HepG2 (cell line): ENCODE results near the gene TEF. TPM values are rescaled to one million over a fixed set of nuclear protein-coding genes. Genes with fewer than 3 reads are reported as not detected.

Source experiments
- DMAP1 ChIP-seq: IDR thresholded peaks from 2 replicates; pipeline ENCODE4 v1.6.1; 2016
- HDAC2 ChIP-seq: sonication (generic); formaldehyde crosslinking; IDR thresholded peaks from 2 replicates; pipeline ENCODE4 v1.4.0; 2020; ENCODE audit warnings: missing genetic modification reagents
- KAT7 ChIP-seq: IDR thresholded peaks from 2 replicates; pipeline ENCODE4 v1.6.1; 2018; ENCODE audit warnings: borderline replicate concordance, missing compliant biosample characterization
- KAT8 ChIP-seq: IDR thresholded peaks from 2 replicates; pipeline ENCODE4 v1.6.1; 2016; ENCODE audit warnings: missing genetic modification reagents, missing compliant biosample characterization
- RAD51 ChIP-seq: fragments of 450-650 bp; IDR thresholded peaks from 2 replicates; pipeline ENCODE4 v1.6.1; 2016; ENCODE audit warnings: borderline replicate concordance
- RNF2 ChIP-seq: fragments of 450-650 bp; conservative IDR thresholded peaks from 2 replicates; pipeline ENCODE4 v1.6.1; 2016; ENCODE audit warnings: low read depth
- SRY ChIP-seq: sonication (generic); formaldehyde crosslinking; IDR thresholded peaks from 2 replicates; pipeline ENCODE4 v1.8.0; 2022; ENCODE audit warnings: mild to moderate bottlenecking, missing genetic modification reagents
- TBX2 ChIP-seq: sonication (generic); formaldehyde crosslinking; IDR thresholded peaks from 2 replicates; pipeline ENCODE4 v1.5.0; 2020; ENCODE audit warnings: missing genetic modification reagents, mild to moderate bottlenecking, borderline replicate concordance
- ZBTB39 ChIP-seq: sonication (generic); formaldehyde crosslinking; IDR thresholded peaks from 2 replicates; pipeline ENCODE4 v1.5.0; 2020; ENCODE audit warnings: missing genetic modification reagents
- ZIK1 ChIP-seq: sonication (generic); formaldehyde crosslinking; IDR thresholded peaks from 2 replicates; pipeline ENCODE4 v1.5.0; 2020; ENCODE audit warnings: mild to moderate bottlenecking, low read depth, missing genetic modification reagents, borderline replicate concordance
- ZNF121 ChIP-seq: sonication (generic); formaldehyde crosslinking; IDR thresholded peaks from 2 replicates; pipeline ENCODE4 v1.5.0; 2020; ENCODE audit warnings: mild to moderate bottlenecking, missing genetic modification reagents
- ZNF260 ChIP-seq: sonication (generic); formaldehyde crosslinking; IDR thresholded peaks from 2 replicates; pipeline ENCODE4 v1.4.0; 2020; ENCODE audit warnings: missing genetic modification reagents, low read depth, mild to moderate bottlenecking, borderline replicate concordance
- ZNF563 ChIP-seq: sonication (generic); formaldehyde crosslinking; IDR thresholded peaks from 2 replicates; pipeline ENCODE4 v1.8.0; 2022; ENCODE audit warnings: mild to moderate bottlenecking, moderate library complexity, missing genetic modification reagents
- ZNF672 ChIP-seq: sonication (generic); formaldehyde crosslinking; IDR thresholded peaks from 2 replicates; pipeline ENCODE4 v1.8.1; 2022; ENCODE audit warnings: missing genetic modification reagents
- ZNF740 ChIP-seq: sonication (generic); formaldehyde crosslinking; IDR thresholded peaks from 2 replicates; pipeline ENCODE4 v1.4.0; 2020; ENCODE audit warnings: missing genetic modification reagents
- ZNF766 ChIP-seq: sonication (generic); formaldehyde crosslinking; IDR thresholded peaks from 2 replicates; pipeline ENCODE4 v1.5.0; 2020; ENCODE audit warnings: missing genetic modification reagents, borderline replicate concordance
- polyA plus RNA-seq, 8 experiments: library from polyadenylated mRNA; depleted of rRNA in 3 of 8; stranded (reverse) in 7 of 8; unstranded in 1 of 8; fragments of >200 nt; fragmentation: Illumina TruSeq in 4 of 8; extraction: Trizol in 4 of 8; gene quantifications; 2 replicates each; pipeline versions ENCODE4 v1.2.1 to v1.2.3, GENCODE V29; 2011 to 2016; ENCODE audit warnings: low read depth in 4 of 8, missing spikeins in 1 of 8, mixed read lengths in 1 of 8; ENCODE audit not compliant: insufficient read depth in 1 of 8
- total RNA-seq, 5 experiments: library from RNA; depleted of rRNA; stranded (reverse); fragments of >200 nt; fragmentation: Illumina TruSeq; extraction: Trizol; gene quantifications; 2 replicates each; pipeline ENCODE4 v1.2.3, GENCODE V29; 2016; ENCODE audit warnings: low read depth in 1 of 5
- TF ChIP-seq, protein P1 (sequence below): sonication (generic); formaldehyde crosslinking; IDR thresholded peaks from one replicate; pipeline ENCODE4 v1.5.1; 2020; ENCODE audit warnings: mild to moderate bottlenecking, missing genetic modification reagents; ENCODE audit errors: not compliant biosample characterization
- TF ChIP-seq, protein P2 (sequence below): sonication (generic); formaldehyde crosslinking; IDR thresholded peaks from 2 replicates; pipeline ENCODE4 v1.5.0; 2020; ENCODE audit warnings: missing genetic modification reagents

The TEF gene
- total and polyA plus RNA-seq, 2 of the 13 experiments (the other 11 are each of a cell fraction or from before 2014, with no cell fraction given): 7.6 to 11.2 TPM

DNA sequence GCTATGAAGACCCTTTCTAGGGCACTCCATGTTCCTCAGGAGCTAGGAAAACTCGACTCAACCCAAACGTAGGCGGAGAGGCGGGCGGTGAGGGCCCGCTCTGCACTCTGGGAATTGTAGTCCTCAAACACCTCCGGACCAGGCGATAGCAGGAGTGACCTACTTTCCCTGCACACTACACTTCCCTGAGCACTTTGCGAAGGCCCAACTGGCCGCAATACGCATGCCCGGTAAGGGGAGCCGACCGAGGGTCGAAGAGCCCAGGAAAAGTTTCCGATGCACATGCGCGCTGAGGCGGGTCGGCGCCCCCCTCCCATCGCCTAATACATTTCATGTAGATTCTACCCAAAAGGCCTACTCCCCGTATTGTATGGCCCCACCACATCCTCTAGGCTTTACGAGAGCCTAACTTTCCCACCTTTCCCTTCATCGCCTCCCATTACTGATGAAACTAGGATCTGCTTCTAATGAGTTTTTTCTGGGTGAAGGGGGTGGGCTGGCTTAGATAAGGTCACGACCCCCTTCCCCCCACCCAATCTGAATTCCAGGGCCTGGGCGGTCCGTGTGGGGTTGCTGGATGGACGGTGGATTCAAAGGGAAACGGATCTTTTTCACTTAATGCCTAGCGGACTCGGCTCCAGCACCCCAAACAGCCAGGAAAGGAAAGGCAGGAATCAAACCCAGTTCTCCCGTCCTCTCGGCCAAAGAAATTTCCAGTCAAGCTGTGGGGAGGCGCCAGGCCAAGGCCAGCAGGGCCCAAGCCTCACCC, 62.8 kb downstream of the TEF start (continued):
- TF ChIP-seq, protein P1, sequence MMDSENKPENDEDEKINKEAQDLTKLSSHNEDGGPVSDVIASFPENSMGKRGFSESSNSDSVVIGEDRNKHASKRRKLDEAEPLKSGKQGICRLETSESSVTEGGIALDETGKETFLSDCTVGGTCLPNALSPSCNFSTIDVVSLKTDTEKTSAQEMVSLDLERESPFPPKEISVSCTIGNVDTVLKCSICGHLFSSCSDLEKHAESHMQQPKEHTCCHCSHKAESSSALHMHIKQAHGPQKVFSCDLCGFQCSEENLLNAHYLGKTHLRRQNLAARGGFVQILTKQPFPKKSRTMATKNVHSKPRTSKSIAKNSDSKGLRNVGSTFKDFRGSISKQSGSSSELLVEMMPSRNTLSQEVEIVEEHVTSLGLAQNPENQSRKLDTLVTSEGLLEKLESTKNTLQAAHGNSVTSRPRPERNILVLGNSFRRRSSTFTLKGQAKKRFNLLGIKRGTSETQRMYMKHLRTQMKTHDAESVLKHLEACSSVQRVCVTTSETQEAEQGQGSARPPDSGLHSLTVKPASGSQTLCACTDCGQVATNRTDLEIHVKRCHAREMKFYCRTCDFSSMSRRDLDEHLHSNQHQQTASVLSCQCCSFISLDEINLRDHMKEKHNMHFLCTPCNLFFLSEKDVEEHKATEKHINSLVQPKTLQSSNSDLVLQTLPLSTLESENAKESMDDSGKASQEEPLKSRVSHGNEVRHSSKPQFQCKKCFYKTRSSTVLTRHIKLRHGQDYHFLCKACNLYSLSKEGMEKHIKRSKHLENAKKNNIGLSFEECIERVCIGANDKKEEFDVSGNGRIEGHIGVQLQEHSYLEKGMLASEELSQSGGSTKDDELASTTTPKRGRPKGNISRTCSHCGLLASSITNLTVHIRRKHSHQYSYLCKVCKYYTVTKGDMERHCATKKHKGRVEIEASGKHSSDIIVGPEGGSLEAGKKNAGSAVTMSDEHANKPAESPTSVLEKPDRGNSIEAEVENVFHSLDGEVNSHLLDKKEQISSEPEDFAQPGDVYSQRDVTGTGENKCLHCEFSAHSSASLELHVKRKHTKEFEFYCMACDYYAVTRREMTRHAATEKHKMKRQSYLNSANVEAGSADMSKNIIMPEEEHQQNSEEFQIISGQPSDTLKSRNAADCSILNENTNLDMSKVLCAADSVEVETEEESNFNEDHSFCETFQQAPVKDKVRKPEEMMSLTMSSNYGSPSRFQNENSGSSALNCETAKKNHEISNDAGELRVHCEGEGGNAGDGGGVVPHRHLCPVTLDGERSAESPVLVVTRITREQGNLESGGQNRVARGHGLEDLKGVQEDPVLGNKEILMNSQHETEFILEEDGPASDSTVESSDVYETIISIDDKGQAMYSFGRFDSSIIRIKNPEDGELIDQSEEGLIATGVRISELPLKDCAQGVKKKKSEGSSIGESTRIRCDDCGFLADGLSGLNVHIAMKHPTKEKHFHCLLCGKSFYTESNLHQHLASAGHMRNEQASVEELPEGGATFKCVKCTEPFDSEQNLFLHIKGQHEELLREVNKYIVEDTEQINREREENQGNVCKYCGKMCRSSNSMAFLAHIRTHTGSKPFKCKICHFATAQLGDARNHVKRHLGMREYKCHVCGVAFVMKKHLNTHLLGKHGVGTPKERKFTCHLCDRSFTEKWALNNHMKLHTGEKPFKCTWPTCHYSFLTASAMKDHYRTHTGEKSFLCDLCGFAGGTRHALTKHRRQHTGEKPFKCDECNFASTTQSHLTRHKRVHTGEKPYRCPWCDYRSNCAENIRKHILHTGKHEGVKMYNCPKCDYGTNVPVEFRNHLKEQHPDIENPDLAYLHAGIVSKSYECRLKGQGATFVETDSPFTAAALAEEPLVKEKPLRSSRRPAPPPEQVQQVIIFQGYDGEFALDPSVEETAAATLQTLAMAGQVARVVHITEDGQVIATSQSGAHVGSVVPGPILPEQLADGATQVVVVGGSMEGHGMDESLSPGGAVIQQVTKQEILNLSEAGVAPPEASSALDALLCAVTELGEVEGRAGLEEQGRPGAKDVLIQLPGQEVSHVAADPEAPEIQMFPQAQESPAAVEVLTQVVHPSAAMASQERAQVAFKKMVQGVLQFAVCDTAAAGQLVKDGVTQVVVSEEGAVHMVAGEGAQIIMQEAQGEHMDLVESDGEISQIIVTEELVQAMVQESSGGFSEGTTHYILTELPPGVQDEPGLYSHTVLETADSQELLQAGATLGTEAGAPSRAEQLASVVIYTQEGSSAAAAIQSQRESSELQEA (CRISPR knock-in tag): no peak
- no peak for TF ChIP-seq SRY
- peak; percentile 24; the same call in 1 of the 2 replicates for TF ChIP-seq KAT7 (CRISPR knock-in tag)
- TF ChIP-seq HDAC2 (CRISPR knock-in tag): 0 out of 2 replicates have a peak, but pooled peaks have one; percentile 16
- TF ChIP-seq, protein P2, sequence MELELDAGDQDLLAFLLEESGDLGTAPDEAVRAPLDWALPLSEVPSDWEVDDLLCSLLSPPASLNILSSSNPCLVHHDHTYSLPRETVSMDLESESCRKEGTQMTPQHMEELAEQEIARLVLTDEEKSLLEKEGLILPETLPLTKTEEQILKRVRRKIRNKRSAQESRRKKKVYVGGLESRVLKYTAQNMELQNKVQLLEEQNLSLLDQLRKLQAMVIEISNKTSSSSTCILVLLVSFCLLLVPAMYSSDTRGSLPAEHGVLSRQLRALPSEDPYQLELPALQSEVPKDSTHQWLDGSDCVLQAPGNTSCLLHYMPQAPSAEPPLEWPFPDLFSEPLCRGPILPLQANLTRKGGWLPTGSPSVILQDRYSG (CRISPR knock-in tag): no peak
- no peak for TF ChIP-seq ZNF740 (CRISPR knock-in tag)
- TF ChIP-seq ZIK1 (CRISPR knock-in tag): no peak
- TF ChIP-seq RAD51: no peak
- TF ChIP-seq ZNF766 (CRISPR knock-in tag): no peak
- no peak for TF ChIP-seq RNF2
- TF ChIP-seq ZBTB39 (CRISPR knock-in tag): peak; percentile 63; the same call in 1 of the 2 replicates
- TF ChIP-seq ZNF121 (CRISPR knock-in tag): no peak
- no peak for TF ChIP-seq ZNF563 (CRISPR knock-in tag)
- peak; percentile 66; the same call in 1 of the 2 replicates for TF ChIP-seq DMAP1
- TF ChIP-seq KAT8 (CRISPR knock-in tag): 0 out of 2 replicates have a peak, but pooled peaks have one; percentile 37
- TF ChIP-seq ZNF260 (CRISPR knock-in tag): no peak
- TF ChIP-seq ZNF672: no peak
- peak; percentile 53 for TF ChIP-seq TBX2 (CRISPR knock-in tag)
